Nephron (organoid): ENCODE results near the gene PDE6G.

Experiments
- H3K27ac Mint-ChIP-seq, 3 experiments: 2 replicates each; pipeline ENCODE4 v1.8.0; 2020; ENCODE audit warnings: mixed read lengths in 3 of 3, mild to moderate bottlenecking in 2 of 3, moderate library complexity in 1 of 3
- H3K27me3 Mint-ChIP-seq: 2 replicates; pipeline ENCODE4 v1.8.0; 2021; ENCODE audit warnings: low read depth, mild to moderate bottlenecking, moderate library complexity, mixed read lengths
- H3K36me3 Mint-ChIP-seq: 2 replicates; pipeline ENCODE4 v1.8.0; 2020; ENCODE audit warnings: low read depth, mixed read lengths
- H3K4me1 Mint-ChIP-seq: 2 replicates; pipeline ENCODE4 v1.8.0; 2020; ENCODE audit warnings: mixed read lengths
- H3K4me3 Mint-ChIP-seq, 3 experiments: 2 replicates each; pipeline ENCODE4 v1.8.0; 2020; ENCODE audit warnings: mild to moderate bottlenecking in 3 of 3, mixed read lengths in 3 of 3, moderate library complexity in 2 of 3
- H3K9me3 Mint-ChIP-seq: 2 replicates; pipeline ENCODE4 v1.8.0; 2020; ENCODE audit warnings: mixed read lengths
- TF ChIP-seq, protein P1 (sequence below), 3 experiments: fragments of 200-600 bp; sonication (generic); IDR thresholded peaks; one replicate each; pipeline ENCODE4 v1.5.0; 2021; ENCODE audit warnings: antibody characterized with exemption in 3 of 3; ENCODE audit not compliant: unreplicated experiment in 3 of 3

PDE6G gene

DNA sequence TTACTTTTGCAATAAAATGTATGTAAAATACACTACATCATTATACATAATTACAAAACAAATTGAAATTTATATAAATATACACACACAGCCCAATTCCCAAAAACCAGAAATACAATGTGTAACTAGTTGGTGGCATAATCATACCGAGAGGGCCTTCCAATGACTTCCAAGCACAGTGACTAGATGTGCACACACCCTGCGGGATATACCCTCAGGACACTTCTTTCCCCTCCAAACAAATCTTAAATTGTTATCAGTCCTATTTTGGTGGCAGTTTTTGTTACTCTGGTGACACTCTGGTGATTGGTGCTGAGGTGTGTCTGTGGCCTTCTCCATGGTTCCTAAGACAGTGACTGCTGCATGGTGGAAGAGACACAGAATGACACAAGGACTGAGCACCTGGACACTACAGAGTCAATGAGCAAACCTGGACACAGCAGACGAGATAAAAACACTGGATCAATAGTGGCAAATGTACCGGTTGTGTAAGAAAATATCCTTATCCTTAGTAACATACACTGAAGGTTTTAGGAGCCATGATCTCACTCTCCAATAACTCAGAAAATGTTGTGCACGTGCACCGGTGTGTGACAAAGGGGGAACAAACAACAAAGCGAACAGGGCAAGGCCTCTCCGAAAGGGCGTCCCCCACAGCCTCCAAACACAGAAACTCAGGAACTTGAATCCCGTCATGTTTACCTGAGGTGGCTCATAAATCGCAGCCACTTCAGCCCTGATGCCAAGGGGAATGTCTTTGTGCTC is 52.3 kb downstream of the PDE6G start:
- Mint-ChIP-seq H3K27ac (no peak overlapping the region), H3K4me3 (no peak overlapping the region), H3K27me3 (no peaks in the 10 kb centered on the region)

DNA sequence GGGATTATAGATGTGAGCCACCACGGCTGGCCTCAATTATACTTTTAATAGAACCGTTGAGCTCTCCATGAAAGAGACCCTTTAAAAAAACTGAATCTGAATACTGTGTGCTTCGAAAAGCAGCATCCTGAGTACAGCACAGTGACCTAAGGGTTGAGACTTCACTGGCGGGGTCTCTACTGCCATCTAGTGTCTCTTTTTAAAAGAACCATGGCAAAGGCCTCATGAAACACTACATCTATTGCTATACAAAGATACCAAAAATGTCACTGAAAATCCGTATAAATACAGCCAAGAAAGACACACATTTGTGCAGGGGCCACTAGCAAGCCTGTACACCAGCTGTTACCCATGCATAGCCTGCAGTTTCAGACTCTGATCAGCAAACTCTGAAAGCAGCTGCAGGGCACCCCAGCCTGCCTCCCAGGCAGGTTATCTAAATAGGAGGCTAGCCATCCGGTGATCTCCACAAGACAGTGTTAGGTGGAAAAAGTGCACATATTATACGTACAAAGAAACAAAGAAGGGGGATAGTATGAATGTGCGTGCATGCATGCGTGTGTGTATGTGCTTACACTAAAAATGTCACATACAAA is 54.7 kb downstream of the PDE6G start:
- H3K4me3 Mint-ChIP-seq = no peak overlapping the region
- H3K36me3 Mint-ChIP-seq = peaks cover 52% of the 10 kb centered on the region
- peak overlapping the region in 1 of 3 experiments; percentile 17 for H3K27ac Mint-ChIP-seq
- TF ChIP-seq, protein P1, sequence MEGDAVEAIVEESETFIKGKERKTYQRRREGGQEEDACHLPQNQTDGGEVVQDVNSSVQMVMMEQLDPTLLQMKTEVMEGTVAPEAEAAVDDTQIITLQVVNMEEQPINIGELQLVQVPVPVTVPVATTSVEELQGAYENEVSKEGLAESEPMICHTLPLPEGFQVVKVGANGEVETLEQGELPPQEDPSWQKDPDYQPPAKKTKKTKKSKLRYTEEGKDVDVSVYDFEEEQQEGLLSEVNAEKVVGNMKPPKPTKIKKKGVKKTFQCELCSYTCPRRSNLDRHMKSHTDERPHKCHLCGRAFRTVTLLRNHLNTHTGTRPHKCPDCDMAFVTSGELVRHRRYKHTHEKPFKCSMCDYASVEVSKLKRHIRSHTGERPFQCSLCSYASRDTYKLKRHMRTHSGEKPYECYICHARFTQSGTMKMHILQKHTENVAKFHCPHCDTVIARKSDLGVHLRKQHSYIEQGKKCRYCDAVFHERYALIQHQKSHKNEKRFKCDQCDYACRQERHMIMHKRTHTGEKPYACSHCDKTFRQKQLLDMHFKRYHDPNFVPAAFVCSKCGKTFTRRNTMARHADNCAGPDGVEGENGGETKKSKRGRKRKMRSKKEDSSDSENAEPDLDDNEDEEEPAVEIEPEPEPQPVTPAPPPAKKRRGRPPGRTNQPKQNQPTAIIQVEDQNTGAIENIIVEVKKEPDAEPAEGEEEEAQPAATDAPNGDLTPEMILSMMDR (IDR thresholded peaks at IDR 0.05; ENCODE audit: unreplicated experiment in 3 of 3) = peak; percentile 84 to 86 (median 85)
- no peaks in the 10 kb centered on the region for H3K9me3 Mint-ChIP-seq
- H3K27me3 Mint-ChIP-seq = no peaks in the 10 kb centered on the region
- H3K4me1 Mint-ChIP-seq = no peaks in the 10 kb centered on the region

More for the DNA sequence above, 52.3 kb downstream of the PDE6G start:
- H3K4me1 Mint-ChIP-seq = no peaks in the 10 kb centered on the region
- H3K9me3 Mint-ChIP-seq = no peaks in the 10 kb centered on the region
- TF ChIP-seq, protein P1 (IDR thresholded peaks at IDR 0.05; ENCODE audit: unreplicated experiment in 3 of 3) = no peak
- H3K36me3 Mint-ChIP-seq = peaks cover 61% of the 10 kb centered on the region
